Right lung (tissue), 5 donors: ENCODE results near the gene ANLN. TPM values are rescaled to one million over a fixed set of nuclear protein-coding genes. Genes with fewer than 3 reads are reported as not detected.

Experiments
- DNase-seq, 2 donors: peaks; one replicate each; pipeline ENCODE4 v3.0.0-alpha.2; 2013
- polyA plus RNA-seq, 5 donors: library from polyadenylated mRNA; unstranded; fragments of 120-200 nt; gene quantifications; one replicate each; pipeline versions ENCODE4 v1.2.1 to v1.2.3, GENCODE V29; 2013; ENCODE audit warnings: inconsistent platforms in 1 of 5, low replicate concordance in 1 of 5; ENCODE audit not compliant: insufficient read length in 5 of 5, insufficient read depth in 1 of 5

The ANLN gene
- polyA plus RNA-seq, 5 donors: 20.7 to 73.3 (median 40.8) TPM

DNA sequence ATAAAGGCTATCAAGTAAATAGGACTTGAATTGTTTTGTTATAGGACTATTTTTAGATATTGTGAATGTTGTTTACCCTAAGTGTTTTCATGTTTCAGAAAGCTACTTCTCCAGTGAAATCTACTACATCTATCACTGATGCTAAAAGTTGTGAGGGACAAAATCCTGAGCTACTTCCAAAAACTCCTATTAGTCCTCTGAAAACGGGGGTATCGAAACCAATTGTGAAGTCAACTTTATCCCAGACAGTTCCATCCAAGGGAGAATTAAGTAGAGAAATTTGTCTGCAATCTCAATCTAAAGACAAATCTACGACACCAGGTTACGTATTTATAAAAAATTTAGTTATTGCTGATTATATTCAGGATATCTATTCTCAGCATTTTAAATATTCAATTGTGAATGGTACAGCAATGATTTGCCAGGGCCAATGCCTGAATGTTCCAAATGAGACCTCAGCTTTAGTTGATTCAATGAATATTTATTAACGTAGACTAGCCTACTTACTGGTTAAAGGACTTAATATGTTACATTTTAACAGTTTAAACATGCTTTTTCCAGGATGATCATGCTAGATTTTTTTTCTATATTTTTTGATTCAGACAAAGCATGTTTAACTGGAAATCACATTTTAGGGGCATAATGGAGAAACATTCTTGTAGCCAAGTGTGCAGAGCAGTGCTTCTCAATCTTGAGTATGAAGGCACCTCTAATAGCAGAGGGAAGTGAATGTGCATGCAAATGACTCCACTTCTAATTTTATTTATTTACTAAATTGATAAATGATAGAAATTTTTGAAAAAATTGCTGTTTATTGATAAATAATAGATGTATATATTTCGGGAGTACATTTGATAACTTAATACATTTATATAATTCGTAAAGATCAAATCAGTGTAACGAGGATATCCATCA is 18.2 kb downstream of the ANLN start:
- DNase-seq: no peak

GRCh38 chr7:36408589-36408988 is 18.9 kb downstream of the ANLN start:
- DNase-seq: no peak

GRCh38 chr7:36409180-36409579 is 19.5 kb downstream of the ANLN start:
- DNase-seq: no peak

- DNase-seq: no peak
Observed at GRCh38 chr7:36415144-36415543, 25.5 kb downstream of the ANLN start.

DNA sequence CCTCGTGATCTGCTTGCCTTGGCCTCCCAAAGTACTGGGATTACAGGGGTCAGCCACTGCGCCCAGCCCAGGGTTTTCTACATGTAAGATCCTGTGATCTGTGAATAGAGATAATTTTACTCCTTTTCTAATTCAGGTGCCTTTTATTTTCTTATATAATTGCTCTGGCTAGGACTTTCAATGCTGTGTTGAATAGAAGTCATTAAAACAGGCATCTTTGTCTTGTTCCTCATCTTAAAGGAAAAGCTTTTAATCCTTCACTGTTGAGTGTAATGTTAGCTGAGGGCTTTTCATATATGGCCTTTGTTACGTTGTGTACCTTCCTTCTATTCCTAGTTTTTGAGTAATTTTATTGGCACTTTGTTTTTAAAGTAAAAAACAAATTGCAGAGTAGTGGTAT is 26.6 kb downstream of the ANLN start:
- DNase-seq: no peak

DNA sequence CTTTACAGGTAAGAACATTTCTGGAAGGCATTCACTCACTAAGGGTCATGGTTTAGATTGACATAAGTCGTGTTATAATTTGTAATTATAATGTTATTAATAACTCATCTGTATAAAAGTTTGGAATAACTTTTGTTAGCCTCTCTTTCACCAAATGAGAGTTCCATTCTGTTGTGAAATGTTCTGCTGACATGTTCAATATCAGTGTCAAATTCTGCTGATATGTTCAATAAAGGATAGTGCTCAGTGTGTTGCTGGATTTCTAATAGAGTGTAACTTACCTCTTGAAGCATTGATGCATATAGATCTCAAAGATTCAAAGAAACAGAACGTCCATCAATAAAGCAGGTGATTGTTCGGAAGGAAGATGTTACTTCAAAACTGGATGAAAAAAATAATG is 30.6 kb downstream of the ANLN start:
- no peak for DNase-seq

DNA sequence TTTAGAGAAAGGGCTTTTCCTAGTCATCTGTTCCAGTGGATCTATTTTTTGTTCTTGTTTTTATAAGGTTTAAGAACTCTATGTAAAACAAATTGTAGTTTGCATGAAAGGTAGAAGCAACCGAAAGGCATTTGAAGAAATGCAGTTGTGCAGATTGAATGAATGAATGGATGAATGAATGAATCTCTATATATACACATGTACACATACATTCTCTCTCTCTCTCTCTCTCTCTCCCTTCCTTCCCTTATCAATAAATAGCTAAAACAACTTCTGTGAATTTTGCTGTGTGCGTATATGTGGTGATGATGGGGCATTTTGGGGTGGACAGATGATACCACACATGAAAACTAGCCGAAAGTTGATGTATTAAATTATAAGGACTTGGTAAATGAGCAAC is 32.4 kb downstream of the ANLN start:
- DNase-seq: no peak

DNA sequence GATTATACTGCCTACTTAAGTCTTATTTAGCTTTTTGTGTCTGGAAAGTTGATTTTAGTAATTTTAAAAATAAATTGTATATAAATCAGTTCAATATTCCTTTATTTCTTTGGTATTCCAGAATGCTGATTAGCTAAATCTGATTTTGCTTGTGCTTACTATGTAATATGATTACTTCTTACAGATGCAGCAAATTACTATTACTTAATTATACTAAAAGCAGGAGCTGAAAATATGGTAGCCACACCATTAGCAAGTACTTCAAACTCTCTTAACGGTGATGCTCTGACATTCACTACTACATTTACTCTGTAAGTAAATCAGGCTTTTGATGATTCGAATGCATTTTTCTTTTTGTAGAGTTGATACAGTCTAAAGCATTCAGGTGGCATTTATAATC is 34.0 kb downstream of the ANLN start:
- DNase-seq: no peak

DNA sequence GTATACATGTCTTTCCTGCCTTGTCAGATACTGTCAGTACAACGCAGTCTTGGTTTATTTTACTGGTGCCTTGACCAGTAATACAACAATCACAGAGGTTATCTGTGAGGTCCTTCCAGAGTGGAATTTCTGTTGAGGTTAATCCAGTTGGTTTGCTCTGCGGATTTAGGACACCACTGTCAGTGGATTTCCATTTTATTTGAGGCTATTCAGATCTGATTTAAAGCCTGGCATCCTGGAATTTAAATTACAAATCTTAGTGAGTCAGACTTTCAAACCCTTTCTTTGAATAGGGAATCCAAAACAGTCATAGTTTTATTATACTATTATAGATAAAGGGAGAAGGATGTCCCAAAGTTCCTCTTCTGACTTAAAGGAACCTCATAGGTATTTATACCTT is 40.5 kb downstream of the ANLN start:
- no peak for DNase-seq

GRCh38 chr7:36430881-36431280 is 41.2 kb downstream of the ANLN start:
- no peak for DNase-seq

DNA sequence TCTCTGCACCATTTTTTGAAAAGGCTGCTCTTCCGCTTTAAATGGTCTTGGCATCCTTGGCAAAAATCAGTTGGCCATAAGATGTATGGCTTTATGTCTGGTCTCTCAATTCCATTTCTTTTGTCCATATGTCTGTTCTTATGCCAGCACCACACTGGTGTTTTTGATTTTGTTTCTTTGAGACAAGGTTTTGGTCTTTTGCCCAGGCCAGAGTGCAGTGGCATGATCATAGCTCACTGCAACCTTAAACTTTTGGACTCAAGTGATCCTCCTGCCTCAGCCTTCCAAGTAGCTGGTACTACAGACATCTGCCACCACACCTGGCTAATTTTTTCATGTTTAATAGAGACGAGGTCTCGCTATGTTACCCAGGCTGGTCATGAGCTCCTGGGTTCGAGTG is 48.5 kb downstream of the ANLN start:
- no peak for DNase-seq

DNA sequence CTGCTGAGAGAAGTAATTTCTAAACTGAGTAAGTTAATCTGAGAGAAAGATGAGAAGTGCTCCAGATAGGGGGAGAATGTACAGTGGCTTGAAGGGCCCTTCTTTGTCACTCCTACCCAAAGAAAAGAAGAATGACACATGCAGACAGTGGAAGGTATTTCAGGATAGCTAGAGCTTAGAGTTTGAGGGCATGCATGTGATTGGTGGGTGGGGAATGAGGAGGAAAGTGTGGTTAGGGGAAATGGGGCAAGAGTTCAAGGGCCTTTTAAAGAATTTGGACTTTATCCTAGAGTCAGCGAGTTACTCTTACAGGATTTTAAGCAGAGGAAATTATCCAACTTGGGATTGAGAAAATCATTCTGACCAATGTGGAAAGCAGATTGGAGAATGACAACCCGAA is 50.0 kb downstream of the ANLN start:
- DNase-seq: no peak

DNA sequence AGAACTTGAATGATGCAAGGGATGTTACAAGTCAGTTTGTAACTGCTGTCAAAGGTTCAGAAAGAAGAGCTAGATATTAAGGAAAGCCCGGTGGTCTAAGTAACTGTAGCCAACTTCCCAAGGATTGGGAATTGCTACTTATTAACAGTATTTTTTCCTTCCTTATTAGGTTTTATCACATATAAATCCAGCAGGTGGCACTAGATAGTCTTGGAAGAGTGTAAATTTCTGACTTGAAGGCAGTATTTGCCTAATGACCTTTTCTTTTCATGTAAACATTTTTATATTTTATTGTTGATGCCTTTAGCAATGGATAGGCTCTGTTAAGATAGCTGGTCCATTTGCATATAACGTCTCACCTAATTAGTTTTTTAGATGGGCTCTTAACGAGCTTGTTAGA is 51.2 kb downstream of the ANLN start:
- peak in 1 of 2 donors; percentile 10 for DNase-seq

DNA sequence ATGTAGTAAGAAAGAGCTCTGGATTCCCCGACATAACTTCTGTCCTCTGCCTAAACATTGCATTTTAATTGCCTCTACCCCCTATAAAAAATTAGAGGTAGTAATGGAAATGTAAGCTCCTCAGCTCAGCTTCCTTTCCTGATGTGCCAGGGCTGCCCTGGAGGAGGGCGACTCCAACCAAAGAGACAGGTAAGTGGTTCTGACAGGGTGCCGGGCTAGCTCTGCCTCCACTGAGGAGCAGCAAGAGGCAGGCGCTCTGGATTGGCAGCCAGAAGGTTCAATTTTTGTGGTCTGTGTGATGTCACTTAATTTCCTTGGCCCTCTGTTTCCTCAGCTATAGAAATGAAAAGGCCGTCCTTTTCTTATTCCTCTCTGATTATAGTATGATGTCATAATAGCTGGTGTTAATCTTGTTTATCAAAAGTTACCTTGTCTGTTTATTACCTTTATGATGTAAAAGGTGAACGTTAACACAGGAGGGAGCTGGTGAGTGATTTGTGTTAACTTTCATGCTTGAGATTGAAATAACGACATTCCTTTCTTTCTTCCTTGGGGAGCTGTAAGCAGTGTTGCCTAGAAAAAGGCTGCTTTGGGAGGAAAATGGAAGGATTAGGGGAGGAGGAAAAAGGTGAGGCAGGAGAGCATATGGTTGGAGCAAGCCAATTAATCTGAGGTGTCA is 51.8 kb downstream of the ANLN start:
- no peak for DNase-seq

- no peak for DNase-seq
Observed at GRCh38 chr7:36448781-36449379, 59.2 kb downstream of the ANLN start.

DNA sequence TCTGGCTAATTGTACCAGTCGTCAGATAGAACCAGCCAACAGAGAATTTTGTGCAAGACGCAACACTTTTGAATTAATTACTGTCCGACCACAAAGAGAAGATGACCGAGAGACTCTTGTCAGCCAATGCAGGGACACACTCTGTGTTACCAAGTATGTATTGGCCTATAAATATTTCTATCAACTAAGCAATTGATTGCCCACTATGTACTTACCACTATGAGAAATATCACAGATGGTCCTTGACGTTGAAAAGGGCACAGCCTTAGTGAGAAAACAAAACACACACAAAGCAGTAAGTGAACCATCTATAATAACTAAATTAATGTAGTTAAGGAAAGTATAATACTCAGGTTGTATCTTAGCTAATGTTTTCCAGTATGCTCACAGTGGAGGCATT is 60.0 kb downstream of the ANLN start:
- no peak for DNase-seq

DNA sequence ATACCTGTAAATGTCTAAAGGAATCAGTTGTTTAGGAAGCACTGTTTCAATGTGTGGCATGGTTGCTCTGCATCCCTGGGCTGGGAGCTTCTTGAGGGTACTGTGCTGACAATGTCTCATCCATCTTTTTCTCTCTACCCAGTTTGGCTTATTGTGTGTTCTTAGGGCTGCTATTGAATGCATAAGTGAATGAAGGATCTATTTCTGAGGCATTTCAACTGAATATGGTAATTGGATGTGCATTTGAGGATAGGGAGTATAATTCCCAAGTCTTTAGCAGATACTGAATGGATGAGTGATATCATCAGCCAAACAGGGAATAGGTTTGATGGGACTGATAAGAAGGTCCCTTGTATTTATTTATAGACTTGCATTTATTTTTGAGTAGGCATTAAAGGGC is 64.1 kb downstream of the ANLN start:
- no peak for DNase-seq

- DNase-seq: no peak
Observed at GRCh38 chr7:36455646-36456045, 66.0 kb downstream of the ANLN start.

DNA sequence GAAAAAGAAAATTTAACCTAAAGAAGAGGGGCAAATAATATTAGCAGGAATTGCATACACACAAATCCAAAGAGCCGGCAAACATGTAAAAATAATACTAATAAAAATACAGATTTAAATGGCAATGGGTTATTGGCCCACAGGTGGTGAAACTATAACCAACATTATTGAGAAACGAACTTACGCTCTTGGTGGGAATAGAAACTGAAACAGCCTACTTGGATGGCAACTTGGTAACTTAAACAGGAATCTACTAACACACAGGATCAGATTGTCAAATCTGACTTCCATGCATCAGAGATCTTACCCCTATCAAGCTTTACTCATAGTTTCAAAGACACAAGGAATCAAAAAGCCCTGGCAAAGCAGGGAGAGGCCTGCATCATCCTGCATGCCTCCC is 66.5 kb downstream of the ANLN start:
- no peak for DNase-seq

- no peak for DNase-seq
Observed at GRCh38 chr7:36456548-36456947, 66.9 kb downstream of the ANLN start.

GRCh38 chr7:36459236-36459960 is 69.7 kb downstream of the ANLN start:
- DNase-seq: no peak

- no peak for DNase-seq
Observed at GRCh38 chr7:36460811-36461429, 71.3 kb downstream of the ANLN start.
